CD4-positive, alpha-beta T cell treated with Interleukin-15 for 4 hours (primary cell): ENCODE results near the gene F2.

ENCODE experiments used
- DNase-seq: peaks from one replicate; pipeline ENCODE4 v3.0.0-alpha.2; 2020; ENCODE audit warnings: low spot score

Gene F2

GRCh38 chr11:46743693-46744339, 24.8 kb downstream of the F2 start:
- no peak for DNase-seq

GRCh38 chr11:46745328-46745727, 26.3 kb downstream of the F2 start:
- no peak for DNase-seq

- DNase-seq = no peak
Measured at GRCh38 chr11:46745995-46746394, 27.0 kb downstream of the F2 start.

- DNase-seq = no peak
Measured at GRCh38 chr11:46747150-46747549, 28.1 kb downstream of the F2 start.

GRCh38 chr11:46755962-46756361, 36.9 kb downstream of the F2 start:
- no peak for DNase-seq

GRCh38 chr11:46759196-46759595, 40.2 kb downstream of the F2 start:
- DNase-seq = no peak

GRCh38 chr11:46760429-46761128, 41.6 kb downstream of the F2 start:
- DNase-seq = no peak

GRCh38 chr11:46761807-46762206, 42.8 kb downstream of the F2 start:
- no peak for DNase-seq

GRCh38 chr11:46762248-46762647, 43.2 kb downstream of the F2 start:
- DNase-seq = no peak

GRCh38 chr11:46766656-46767055, 47.6 kb downstream of the F2 start:
- DNase-seq = no peak

GRCh38 chr11:46769636-46770221, 50.7 kb downstream of the F2 start:
- DNase-seq = no peak

- no peak for DNase-seq
Measured at GRCh38 chr11:46776878-46777277, 57.9 kb downstream of the F2 start.

- no peak for DNase-seq
Measured at GRCh38 chr11:46778416-46778815, 59.4 kb downstream of the F2 start.
